Skeletal muscle satellite cell (primary cell): ENCODE measurements around the gene SERPIND1.
"Not testable (repeated sequence)": the region's sequence is repeated elsewhere in the genome, so short reads cannot be mapped to it uniquely, and the experiment has no call there.

Experiments used
- H3K27me3 ChIP-seq: 2 replicates; pipeline ENCODE4 v1.7.0; 2013; ENCODE audit warnings: low read length; ENCODE audit not compliant: control insufficient read depth, insufficient read depth
- H3K36me3 ChIP-seq: 2 replicates; pipeline ENCODE4 v1.7.0; 2013; ENCODE audit warnings: mild to moderate bottlenecking, control low read depth, low read length; ENCODE audit not compliant: insufficient read depth
- H3K4me1 ChIP-seq: 2 replicates; pipeline ENCODE4 v1.7.0; 2013; ENCODE audit warnings: low read length; ENCODE audit not compliant: control insufficient read depth, insufficient read depth
- H3K4me2 ChIP-seq: 2 replicates; pipeline ENCODE4 v1.7.0; 2013; ENCODE audit warnings: mild to moderate bottlenecking, low read length
- H3K4me3 ChIP-seq: 2 replicates; pipeline ENCODE4 v1.7.0; 2013; ENCODE audit warnings: low read length
- H3K9ac ChIP-seq: 2 replicates; pipeline ENCODE4 v1.7.0; 2013; ENCODE audit warnings: mild to moderate bottlenecking, low read depth, low read length, moderate library complexity
- H3K9me3 ChIP-seq: replicated peaks from 2 replicates; pipeline ENCODE4 v1.7.0; 2013; ENCODE audit warnings: mild to moderate bottlenecking, control low read depth, low read length

SERPIND1 gene

DNA sequence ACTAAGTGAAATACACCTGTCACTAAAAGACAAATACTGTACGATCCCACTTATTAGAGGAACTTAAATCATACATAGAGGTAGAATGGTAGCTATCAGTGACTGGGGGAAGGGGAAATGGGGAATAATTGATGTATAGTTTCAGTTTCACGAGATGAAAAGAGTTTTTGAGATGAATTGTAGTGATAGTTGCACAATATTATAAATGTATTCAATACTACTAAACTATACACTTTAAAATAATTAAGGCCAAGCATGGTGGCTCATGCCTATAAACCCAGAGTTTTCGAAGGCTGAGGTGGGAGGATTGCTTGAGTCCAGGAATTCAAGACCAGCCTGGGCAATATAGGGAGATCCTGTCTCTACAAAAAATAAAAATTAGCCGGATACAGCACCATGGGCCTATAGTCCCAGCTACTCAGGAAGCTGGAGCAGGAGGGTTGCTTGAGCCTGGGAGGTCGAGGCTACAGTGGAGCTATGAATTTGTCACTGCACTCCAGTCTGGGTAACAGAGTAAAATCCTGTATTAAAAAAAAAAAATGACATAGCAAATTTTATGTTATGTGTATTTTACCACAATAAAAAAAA, 40.4 kb downstream of the SERPIND1 start:
- H3K36me3 ChIP-seq, result peaks cover 46% of the 10 kb centered on the region
- no peaks in the 10 kb centered on the region for H3K9me3 ChIP-seq
- H3K9ac ChIP-seq, result no peak overlapping the region
- H3K4me3 ChIP-seq, result no peak overlapping the region
- no peak overlapping the region for H3K4me2 ChIP-seq
- no peaks in the 10 kb centered on the region for H3K27me3 ChIP-seq
- no peaks in the 10 kb centered on the region for H3K4me1 ChIP-seq

DNA sequence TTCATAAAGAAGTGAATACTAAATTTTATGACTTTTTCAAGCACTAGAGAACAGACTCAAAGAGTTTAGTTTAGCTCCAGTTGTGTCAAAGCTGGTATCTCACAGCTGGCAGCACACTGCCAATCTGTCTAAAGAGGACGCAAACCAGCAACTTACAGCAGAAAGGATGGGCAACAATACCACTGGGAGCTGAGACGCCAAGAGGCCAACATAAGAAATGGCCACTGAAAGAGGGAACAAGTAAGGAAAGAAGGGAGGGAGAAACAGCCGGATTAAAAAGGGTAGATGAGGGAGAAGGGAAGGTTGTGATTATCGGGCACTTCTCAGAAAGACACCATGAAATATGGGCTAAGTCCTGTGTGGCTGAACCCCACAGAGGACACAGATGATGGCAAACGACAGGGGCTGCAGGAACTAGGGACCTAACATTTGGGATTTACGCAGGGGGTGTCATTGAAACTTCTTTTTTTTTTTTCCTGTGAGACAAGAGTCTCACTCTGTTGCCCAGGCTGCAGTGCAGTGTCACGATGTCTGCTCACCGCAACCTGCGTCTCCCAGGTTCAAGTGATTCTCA, 41.7 kb downstream of the SERPIND1 start:
- no peak overlapping the region for H3K4me3 ChIP-seq
- no peaks in the 10 kb centered on the region for H3K4me1 ChIP-seq
- H3K9ac ChIP-seq, result no peak overlapping the region
- H3K9me3 ChIP-seq, result no peaks in the 10 kb centered on the region
- peaks cover 43% of the 10 kb centered on the region for H3K36me3 ChIP-seq
- no peaks in the 10 kb centered on the region for H3K27me3 ChIP-seq
- H3K4me2 ChIP-seq, result no peak overlapping the region

- Histone ChIP-seq H3K4me1 (no peaks in the 10 kb centered on the region), H3K27me3 (no peaks in the 10 kb centered on the region), H3K9me3 (no peaks in the 10 kb centered on the region), H3K4me2 (no peak overlapping the region), H3K4me3 (no peak overlapping the region), H3K9ac (no peak overlapping the region), H3K36me3 (peaks cover 39% of the 10 kb centered on the region)
Measured at GRCh38 chr22:20816559-20816958, 42.6 kb downstream of the SERPIND1 start.

GRCh38 chr22:20818471-20818870, 44.6 kb downstream of the SERPIND1 start:
- Histone ChIP-seq H3K27me3 (no peaks in the 10 kb centered on the region), H3K36me3 (peaks cover 40% of the 10 kb centered on the region), H3K4me2 (no peak overlapping the region), H3K9me3 (no peaks in the 10 kb centered on the region), H3K9ac (no peak overlapping the region), H3K4me1 (no peaks in the 10 kb centered on the region), H3K4me3 (no peak overlapping the region)

DNA sequence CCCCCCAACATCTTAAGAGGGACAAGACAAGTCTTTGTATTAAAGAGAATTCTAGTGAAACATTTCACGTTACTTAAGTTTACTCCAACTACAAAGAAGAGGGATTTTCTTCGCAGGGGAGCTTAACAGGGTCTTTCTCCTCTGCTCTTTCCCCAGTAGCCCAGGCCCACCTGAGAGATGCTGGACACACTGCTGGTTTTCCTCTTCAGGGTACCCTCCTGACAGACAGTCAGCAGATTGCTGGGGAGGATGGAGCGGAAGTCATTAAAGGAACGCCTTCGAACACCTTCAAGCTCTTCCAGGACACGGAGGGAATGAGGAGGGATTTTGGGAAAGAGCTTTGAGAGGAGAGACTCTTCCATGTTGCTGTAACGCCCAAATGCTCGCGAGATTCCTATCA, 45.6 kb downstream of the SERPIND1 start:
- H3K4me1 ChIP-seq, result no peaks in the 10 kb centered on the region
- no peak overlapping the region for H3K9ac ChIP-seq
- H3K4me3 ChIP-seq, result no peak overlapping the region
- no peaks in the 10 kb centered on the region for H3K27me3 ChIP-seq
- H3K36me3 ChIP-seq, result peaks cover 41% of the 10 kb centered on the region
- H3K9me3 ChIP-seq, result no peaks in the 10 kb centered on the region
- H3K4me2 ChIP-seq, result no peak overlapping the region

DNA sequence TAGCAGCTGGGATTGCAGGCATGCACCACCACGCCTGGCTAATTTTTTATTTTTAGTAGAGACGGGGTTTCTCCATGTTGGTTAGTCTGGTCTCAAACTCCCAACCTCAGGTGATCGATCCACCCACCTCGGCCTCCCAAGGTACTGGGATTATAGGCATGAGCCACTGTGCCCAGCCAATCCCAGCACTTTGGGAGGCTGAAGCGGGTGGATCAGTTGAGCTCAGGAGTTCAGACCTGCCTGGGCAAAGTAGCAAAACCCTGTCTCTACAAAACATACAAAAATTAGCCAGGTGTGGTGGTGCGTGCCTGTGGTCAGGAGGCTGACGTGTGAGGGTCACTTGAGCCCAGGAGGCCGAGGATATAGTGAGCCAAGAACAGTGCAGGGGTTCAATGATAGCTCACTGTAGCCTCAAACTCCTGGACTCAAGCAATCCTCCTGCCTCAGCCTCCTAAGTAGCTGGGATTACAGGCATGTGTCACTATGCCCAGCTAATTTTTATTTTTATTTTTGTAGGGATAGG, 47.9 kb downstream of the SERPIND1 start:
- H3K27me3 ChIP-seq, H3K4me2 ChIP-seq, H3K4me3 ChIP-seq, H3K9me3 ChIP-seq, H3K9ac ChIP-seq, H3K4me1 ChIP-seq: not testable (repeated sequence)
- H3K36me3 ChIP-seq, result peaks cover 28% of the 10 kb centered on the region

DNA sequence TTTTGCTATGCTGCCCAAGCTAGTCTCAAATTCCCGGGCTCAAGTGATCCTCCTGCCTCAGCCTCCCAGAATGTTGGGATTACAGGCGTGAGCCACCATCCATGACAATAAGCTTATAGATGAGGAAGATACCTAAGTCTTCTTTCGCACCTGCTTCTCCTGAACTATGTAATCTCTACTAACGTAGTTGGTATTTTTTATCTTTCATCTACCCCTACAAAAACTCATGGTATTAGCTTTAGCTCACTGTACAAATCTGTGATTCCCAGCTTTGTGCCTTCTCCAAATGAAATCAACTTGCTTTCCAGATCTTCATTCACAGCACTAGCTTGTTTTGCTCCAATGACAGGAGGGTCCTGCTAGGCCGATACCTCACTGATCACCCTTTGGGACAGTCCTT, 48.3 kb downstream of the SERPIND1 start:
- Histone ChIP-seq H3K36me3 (peaks cover 24% of the 10 kb centered on the region), H3K27me3 (no peaks in the 10 kb centered on the region), H3K4me3 (no peak overlapping the region), H3K9ac (no peak overlapping the region), H3K9me3 (no peaks in the 10 kb centered on the region), H3K4me2 (no peak overlapping the region), H3K4me1 (no peaks in the 10 kb centered on the region)

- Histone ChIP-seq H3K27me3 (no peaks in the 10 kb centered on the region), H3K4me2 (no peak overlapping the region), H3K4me1 (no peaks in the 10 kb centered on the region), H3K4me3 (no peak overlapping the region), H3K9ac (no peak overlapping the region), H3K36me3 (peaks cover 19% of the 10 kb centered on the region), H3K9me3 (no peaks in the 10 kb centered on the region)
Measured at GRCh38 chr22:20823264-20823663, 49.4 kb downstream of the SERPIND1 start.

- H3K36me3 ChIP-seq, result peaks cover 17% of the 10 kb centered on the region
- not testable (repeated sequence) for H3K27me3 ChIP-seq, H3K4me1 ChIP-seq, H3K4me2 ChIP-seq, H3K4me3 ChIP-seq, H3K9ac ChIP-seq, H3K9me3 ChIP-seq
Measured at GRCh38 chr22:20825216-20825615, 51.3 kb downstream of the SERPIND1 start.

DNA sequence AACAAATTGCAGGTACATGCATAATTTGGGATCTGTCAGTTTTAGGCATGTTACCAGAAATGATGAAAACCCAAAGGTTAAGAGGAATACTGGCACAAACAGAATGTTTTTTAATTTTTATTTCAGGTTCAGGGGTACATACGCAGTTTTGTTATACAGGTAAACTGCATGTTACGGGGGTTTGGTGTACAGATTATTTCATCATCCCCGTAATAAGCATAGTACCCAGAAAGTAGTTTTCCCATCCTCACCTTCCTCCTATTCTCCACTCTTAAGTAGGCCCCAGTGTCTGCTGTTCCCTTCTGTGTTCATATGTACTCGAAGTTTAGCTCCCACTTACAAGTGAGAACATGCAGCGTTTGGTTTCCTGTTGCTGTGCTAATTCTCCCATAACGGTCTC, 51.7 kb downstream of the SERPIND1 start:
- Histone ChIP-seq H3K36me3 (peaks cover 21% of the 10 kb centered on the region), H3K27me3 (no peaks in the 10 kb centered on the region), H3K4me2 (no peak overlapping the region), H3K4me1 (no peaks in the 10 kb centered on the region), H3K9ac (no peak overlapping the region), H3K4me3 (no peak overlapping the region), H3K9me3 (no peaks in the 10 kb centered on the region)

DNA sequence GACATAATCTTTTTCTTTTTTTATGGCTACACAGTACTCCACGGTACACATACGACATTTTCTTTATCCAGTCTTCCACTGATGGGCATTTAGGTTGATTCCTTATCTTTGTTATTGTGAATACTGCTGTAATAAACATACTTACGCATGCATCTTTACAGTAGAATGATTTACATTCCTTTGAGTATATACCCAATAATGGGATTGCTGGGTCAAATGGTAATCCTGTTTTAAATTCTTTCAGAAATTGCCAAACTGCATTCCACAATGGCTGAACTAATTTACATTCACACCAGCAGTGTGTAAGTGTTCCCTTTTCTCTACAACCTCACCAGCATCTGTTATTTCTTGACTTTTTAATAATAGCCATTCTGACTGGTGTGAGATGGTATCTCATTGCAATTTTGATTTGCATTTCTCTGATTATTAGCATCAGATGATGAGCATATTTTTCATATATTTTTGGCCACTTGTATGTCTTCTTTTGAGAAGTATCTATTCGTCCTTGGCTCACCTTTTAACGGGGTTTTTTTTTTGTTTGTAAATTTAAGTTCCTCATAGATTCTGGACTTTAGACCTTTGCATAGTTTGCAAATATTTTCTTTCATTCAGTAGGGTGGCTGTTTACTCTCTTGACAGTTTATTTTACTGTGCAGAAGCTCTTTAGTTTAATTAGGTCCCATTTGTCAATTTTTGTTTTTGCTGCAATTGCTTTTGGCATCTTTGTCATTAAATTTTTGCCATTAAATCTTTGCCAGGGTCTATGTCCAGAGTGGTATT, 52.6 kb downstream of the SERPIND1 start:
- peaks cover 27% of the 10 kb centered on the region for H3K36me3 ChIP-seq
- not testable (repeated sequence) for H3K4me3 ChIP-seq, H3K9ac ChIP-seq, H3K4me2 ChIP-seq, H3K27me3 ChIP-seq, H3K9me3 ChIP-seq, H3K4me1 ChIP-seq
